GM21423 (cell line): ENCODE data around the gene VASH2.
"Not testable (repeated sequence)": the region's sequence is repeated elsewhere in the genome, so short reads cannot be mapped to it uniquely, and the experiment has no call there.

Source experiments
- ATAC-seq: cut with Tn5 transposase; IDR thresholded peaks from one replicate; pipeline ENCODE4 v1.9.1; 2021; ENCODE audit warnings: mild to moderate bottlenecking, moderate library complexity; ENCODE audit not compliant: unreplicated experiment

The VASH2 gene

DNA sequence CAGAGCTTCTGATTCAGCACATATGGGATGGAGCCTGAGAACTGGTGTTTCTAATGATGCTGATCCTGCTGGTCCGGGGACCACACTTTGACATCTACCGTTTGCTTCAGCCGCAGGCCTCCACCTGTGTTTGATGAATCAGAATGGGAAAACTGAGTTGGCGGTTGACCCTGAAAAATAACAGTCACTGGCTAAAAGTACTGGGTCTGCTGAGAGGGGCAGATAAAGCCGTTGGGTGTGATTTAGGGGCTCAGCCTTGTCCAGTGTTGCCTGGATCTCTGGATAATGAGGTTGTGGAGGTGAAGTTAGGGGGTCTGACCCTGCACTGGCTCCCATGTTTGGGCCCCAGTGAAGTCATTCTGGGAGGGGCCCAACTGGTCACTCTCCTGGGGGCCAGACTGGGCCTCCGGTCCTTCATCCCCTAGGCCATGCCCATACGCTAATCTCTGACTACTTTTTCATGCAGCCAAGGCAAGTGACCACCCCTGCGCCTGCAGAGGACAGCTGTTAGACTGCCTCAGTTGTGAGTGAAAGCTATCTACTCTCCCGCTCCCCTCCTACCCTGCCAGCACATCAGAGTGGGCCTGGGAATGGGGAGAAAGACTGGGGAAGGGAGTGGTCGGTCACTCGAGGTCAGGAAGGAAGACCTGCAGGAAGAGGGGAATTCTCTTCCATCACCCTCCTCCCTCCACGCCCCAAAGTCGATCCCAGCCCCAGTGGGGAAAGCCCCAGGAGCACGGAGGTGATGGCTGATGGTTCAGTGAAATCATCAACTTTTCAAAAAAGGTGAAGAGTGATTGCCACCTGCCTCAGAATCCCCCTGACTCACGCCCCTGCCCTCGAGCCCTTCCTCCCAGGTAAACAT is 27.7 kb downstream of the VASH2 start:
- ATAC-seq = no peak

DNA sequence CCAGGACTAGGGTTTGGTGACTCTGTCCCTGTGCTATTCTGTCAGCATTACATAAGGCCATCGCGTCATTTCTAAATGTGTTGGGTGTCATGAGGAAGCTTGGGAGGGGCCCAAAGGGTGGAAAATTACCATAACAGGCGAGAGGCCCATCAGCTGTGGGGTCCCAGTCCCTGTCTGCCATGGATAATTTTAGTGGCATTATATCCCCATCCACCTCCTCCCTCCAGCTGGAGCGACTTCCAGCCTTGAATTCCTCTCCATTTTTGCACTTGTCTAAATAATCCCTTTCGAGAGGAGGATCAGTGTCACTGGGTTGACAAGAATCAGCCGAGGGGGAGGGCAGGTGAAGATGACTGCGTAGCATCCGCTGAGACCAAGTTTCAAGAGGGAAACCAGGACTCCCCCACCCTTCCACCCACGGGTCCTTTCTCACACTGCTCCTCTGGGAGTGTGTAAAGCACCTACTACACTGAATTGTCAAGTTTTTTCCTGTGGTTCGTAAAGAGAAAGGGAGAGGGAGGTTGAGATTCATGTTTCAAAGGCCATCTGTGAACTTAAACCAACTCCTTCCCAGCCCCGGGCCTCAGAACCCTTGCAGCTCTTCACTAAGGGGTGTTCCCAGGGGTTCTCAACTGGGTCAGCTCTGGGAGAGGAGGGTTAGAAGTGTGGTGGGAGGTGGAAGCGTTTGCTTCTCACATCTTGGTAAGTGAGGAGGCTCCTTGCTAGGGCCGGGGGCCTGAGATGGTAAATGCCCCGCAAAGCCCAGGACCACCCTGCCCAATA is 29.2 kb downstream of the VASH2 start:
- peak; percentile 49 for ATAC-seq

DNA sequence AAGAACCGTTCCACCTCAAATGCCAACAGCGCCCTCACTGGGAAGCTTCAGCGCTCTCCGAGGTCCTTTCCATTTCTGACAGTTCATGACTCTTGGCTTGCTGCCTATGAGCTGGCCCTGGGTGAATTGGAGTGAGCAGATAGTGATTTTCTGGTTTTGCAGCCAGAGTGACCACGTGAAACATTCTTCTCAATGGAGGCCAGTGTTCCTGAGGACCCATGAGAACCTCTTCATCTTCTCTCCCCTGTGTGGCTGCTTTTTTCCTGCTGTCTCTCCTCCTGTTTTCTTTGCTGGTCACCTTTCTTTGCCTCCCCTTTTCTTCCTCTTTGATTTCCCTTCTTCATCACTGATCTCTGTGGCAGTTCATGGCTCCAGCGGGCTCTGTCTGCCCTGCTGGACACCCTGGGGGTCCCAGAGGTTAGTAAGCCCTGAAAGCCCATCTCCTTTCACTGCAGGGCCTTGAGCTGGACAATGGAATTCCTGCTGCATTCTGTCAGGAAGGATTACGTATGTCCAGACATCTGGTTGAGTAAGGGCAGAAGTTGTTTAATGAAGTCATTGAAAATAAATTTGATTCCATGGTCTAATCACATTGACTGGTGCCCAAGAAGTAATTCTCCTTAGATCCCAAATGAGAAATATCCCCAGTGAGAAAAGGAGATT is 29.9 kb downstream of the VASH2 start:
- no peak for ATAC-seq

DNA sequence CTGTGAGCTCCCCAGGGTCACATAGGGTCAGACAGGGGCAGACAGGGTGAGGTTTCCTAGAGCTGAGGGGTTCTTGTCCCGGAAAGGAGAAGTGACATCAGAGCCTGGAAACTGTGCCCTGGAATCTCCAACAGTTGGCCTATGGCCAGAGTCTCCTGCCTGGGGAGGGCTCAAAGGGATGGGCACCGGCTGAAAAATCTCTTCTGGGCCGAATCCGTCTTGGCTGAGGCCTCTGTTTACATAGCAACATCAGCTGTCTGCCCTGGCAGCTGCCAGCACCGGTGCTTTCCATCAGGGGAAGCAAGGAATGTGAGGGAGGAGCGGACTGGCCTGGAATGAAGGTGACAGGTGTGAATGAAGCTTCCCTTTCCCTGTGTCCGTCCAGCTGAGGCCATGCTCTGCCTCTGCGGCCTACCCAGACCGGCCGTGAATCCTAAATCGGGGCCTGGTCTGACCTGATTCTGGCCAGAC is 30.7 kb downstream of the VASH2 start:
- no peak for ATAC-seq

DNA sequence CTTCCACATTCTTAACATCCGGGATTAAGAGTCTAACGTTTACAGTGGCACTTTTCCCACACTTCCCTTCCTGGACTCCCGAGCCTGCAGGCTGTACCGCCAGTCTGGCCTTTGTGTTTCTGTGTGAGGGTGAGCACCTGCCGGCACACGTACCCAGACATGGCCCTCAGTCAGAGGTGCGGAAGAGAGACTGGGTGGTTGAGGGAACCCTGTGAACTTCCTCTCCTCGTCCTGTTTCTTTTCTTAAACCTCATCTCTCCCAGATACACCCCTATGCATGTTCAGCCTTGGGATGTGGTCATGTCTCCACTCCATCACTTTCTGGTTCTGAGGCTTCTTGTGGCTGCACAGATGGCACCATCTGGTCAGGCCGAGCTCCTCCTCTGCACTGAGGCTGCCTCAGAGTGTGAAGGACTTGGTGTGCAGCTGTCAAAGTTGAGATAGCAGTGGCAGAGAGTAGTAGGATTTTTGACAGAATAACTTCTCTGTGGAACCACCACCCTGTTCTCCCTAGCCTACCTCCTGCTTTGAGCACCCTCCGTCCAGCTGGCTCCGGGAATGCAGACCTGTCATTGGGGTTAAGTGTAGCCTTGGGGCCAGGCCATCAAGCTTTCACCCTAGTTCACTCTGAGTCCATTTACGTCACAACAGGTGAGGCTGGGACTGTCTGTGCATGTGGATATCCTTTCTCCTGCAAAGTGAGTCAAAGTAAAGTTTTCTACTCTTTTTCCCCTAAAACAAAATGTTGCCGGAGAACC is 31.4 kb downstream of the VASH2 start:
- peak; percentile 69 for ATAC-seq

DNA sequence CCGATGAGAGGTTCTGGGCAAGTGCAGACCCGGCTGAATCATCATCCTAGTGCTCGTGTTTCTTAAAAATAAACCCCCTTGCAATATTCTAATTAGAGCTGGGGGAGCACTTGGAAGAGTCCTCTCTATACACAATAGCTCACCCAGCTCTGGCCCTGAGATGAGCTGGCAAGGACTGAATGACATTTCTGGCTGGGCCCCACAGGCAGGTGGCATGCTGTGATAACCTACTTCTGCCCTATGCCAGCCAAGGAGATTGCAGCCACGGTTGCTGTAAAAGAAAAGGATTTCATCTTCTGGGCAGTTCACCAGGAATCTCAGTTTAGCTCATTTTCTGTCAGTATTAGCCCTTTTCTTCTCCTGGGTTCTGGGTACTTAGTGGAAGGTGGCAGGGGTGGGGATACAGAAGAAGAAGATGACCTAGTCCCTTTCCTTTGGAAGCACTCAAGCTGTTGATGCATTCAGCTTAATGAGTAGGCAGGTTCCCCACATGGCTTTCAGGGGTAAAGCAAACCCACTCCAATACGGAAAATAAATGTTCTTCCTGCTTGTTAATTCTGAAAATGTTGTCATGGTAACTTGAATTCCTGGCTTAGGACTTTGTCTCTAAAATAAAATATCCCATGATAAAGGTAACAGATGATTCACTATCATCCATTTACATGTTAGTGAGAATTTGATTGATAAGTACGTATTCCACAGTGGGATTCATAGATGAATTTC is 32.2 kb downstream of the VASH2 start:
- ATAC-seq = no peak

DNA sequence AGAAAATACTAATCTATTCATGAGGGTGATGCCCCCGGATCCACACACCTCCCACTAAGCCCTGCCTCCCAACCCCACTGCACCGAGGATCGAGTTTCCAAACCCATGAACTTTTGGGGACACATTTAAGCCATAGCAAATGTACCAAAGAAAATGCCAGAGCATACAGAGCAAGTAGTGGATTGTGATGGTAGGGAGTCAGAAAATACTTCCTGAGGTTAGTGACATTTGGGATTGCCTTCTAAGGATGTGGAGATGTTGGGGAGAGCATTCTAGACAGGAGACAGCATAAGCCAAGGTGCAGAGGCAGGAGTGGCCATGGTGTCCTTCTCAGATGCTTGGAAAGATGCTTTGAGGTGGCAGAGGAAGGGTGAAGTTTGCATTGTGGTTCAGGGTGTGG is 33.1 kb downstream of the VASH2 start:
- no peak for ATAC-seq

DNA sequence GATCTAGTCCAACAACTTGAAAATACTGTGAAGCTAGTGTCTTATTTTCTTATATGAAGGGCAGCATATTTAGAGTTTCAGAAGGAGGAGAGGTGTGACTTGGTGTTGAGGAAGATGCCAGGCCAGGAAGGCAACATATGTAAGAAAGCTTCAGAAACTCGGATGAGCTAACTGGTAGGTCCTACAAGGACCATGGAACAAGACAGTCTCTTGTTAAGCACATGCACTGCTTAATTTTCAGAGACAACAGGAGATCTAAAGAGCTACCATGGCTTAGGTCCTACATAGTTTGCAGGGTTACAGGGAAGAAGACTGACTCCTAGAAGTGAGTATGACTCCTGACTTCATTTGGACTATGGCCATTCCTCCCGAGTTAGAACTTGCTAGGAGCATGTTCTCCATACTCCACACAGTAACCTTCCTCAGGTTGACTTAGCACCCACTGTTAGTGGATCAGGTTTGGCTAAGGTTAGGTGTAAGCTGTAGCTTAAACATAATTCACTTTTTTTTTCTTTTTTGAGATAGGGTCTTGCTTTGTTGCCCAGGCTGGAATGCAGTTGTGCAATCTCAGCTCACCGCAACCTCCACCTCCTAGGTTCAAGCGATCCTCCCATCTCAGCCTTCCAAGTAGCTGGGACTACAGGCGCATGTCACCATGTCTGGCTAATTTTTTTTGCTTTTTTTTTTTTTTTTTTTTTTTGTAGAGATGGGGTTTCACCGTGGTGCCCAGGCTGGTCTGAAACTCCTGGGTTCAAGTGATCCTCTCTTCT is 34.4 kb downstream of the VASH2 start:
- no peak for ATAC-seq

DNA sequence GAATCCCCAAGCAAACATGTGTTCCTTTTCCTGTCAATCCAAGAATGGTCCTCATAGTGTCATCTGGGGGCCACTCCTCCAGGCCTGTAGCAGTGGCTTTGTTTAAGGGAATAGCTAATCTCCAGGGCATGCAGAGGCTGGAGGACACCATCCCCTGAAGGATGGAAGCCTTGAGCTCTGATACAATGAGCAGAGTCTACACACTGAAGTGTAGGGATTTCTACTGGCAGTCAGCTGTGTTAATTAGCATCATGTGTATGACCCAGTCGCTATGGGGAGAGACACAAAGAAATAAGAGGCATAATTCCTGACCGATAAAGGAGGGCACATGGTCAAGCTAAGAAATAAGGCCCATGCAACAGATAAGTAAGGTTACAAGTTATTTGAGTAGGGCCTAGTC is 36.2 kb downstream of the VASH2 start:
- no peak for ATAC-seq

DNA sequence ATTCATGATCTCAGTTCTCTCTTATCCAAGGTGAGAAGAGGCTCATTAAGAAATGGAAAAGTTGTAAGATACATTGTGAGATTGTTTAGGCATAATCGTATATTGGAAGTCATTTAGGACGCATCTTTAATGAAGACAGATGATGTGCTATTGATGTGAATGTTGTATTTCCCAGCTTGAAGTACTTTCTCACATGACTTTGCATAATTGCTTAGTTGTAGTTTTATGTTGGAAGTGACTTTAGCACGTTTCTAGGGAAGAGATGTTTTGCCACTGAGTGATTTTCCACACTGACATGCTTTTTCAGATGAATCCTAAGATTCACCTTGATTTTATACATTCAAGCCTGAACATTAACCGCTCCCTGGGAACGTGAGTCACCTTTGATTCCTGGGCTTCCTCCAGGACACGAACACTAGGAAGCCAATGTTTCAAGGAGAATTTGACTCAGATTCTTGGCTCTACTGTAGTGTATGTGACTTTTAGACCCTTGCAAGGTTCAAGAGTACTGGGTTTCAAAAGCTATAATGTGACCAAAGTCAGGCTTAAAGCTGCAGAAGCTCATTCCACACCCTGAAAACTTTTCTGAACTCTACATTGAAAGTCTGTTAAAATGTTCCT is 37.5 kb downstream of the VASH2 start:
- no peak for ATAC-seq

DNA sequence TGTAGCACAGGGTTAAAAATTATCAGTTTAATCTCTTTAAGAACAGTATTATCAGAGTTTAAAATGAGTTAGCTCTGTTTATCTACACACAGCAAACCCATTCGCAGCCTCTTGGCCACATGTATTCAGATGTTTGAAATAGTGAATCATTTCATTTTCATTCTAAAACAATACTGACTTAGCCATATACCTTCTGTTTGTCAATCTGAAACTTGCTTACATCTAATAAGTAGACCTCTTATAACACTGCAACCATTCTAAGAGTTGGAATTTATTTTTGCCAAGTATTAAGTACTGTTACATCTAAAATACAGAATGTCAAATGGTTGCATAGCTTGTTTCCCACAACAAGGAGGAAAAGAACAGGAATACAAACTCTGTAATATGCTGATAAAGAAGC is 39.9 kb downstream of the VASH2 start:
- ATAC-seq = no peak

DNA sequence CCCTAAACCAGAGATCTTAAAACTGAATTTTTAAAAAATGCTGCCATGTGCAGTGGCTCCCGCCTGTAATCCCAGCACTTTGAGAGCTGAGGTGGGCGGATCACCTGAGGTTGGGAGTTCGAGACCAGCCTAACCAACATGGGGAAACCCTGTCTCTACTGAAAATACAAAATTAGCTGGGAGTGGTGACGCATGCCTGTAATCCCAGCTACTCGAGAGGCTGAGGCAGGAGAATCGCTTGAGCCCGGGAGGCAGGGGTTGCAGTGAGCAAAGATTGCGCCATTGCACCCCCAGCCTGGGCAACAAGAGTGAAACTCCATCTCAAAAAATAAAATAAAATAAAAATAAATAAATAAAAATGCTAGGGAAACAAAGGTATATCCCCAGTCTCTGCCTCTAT is 43.6 kb downstream of the VASH2 start:
- ATAC-seq = not testable (repeated sequence)

DNA sequence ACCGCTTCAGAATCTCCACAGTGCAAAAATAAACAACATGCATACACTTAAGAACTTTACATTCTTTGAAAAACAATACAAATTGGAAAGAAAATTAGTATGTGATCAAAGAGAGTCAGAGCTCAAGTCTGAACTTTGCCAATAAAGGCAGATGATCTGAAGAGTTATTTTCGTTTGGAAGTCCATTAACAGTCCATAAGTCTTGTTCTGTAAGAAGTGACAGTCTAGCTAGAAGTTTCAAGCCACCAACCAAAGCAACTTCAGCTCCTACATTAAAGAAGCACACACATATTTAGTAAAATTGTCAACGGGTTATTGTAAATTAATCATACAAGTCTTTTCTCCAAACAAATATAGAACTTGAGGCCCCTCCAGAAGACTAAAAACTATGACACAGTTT is 44.6 kb downstream of the VASH2 start:
- ATAC-seq = no peak

DNA sequence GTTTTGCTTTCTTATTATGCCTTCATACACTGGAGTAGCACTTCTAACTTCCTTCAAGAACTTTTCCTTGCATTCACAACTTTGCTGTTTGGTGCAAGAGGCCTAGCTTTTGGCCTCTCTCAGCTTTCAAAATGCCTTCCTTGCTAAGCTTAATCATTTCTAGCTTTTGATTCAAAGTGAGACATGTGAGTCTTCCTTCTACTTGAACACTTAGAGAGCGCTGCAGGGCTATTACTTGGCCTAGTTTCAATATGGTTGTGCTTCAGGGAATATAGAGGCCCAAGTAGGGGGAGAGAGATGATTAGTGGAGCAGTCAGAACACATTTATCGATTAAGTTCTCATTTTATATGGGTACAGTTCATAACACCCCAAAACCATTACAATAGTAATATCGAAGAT is 52.9 kb downstream of the VASH2 start:
- ATAC-seq = no peak

DNA sequence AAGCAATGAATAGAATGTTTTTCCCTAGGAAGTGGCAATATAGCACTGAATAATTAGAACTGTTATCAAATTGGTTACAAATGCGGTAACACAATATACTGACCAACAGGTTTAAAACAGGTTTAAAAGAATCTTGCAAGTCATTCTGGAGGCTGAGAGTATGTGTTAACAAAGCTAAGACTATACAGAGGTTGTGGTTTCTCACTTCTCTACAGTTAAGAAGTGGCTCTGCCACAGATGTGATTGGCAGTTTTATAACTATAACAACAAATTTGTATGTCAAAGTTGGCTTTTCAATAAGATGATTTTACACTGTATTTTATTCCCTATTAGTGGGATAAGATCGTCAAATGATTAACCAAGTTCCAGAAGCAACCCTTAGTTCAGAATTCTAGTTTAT is 58.2 kb downstream of the VASH2 start:
- peak; percentile 82 for ATAC-seq

DNA sequence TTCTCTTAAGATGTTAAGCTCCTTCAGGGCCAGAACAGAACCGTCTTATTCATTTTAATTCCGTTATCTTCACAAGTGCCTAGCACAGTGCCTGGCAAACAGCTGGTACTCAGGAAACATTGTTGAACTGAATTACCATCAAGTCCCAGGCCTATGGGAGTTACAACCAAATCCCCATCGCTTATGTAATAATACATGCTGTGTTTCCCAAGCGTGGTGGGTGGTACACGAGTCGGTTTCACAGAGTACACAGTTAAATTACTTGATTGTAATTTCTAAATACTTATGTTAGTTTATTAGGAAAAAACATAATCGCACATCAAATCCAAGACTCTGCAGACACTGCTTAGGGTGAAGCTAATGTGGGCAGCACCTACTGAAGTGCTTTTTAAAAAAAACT is 64.3 kb downstream of the VASH2 start:
- no peak for ATAC-seq

DNA sequence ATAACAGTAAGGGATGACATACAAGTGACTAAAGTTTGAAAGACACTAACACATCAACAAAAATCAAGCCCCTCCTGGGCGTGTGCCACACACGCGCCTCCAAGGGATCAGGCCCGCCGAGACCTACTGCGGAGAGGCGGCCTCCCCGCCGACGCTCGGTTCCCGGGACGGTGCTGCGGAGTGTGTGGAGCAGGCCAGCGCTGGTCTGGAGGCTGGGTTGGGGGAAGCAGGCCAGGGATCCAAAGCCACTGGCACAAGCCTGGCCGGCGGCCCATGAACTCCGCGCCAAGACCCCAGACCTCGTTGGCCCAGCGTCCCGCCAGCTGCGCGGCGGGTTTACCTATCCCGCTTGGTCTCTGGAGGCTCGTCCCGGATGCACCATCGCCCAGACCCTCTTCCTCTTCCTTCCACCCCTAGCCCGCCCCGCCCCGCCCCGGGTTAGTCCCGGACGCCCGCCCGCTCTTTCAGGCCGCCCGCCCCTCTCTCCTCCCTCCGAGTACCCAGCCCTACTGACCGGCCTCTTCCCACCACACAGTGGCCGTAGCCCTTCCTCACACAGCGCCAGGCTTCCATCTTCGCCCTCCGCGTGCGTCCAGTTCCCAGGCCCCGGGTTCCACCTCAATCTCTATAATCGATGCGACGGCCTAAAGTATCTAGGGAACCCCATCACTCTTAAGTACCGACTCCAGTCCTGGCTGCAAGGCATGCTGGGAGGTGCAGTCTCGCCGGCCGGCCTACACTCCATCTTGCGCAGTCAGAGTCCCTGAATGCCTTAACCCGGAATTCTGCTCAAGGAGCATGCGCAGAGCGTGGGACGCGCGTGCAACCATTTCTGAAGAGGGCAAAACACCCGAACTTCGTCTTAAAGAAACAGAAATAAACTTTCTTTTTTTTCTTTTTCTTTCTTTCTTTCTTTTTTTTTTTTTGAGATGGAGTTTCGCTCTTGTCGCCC is 65.0 kb downstream of the VASH2 start, which contains the start of gene ANGEL2:
Gene ANGEL2 (minus strand): TSS at position 769 of the 952 bp plus-strand sequence. CDS start 196 bp downstream, at position 573.
- peak; percentile 93 for ATAC-seq
